ENCODE measurements around the gene DCUN1D4.

DCUN1D4 gene

GRCh38 chr4:51842554-51843308, at the start of gene DCUN1D4:
TSS of gene DCUN1D4 (plus strand) at chr4:51843153. CDS start at chr4:51843243, 90 bp downstream.
- peak; percentile 99 for DNase-seq (ENCODE audit: low read depth, low spot score)

GRCh38 chr4:51820443-51821234, 22.3 kb upstream of the DCUN1D4 start:
- DNase-seq (ENCODE audit: low read depth, low spot score): no peak

GRCh38 chr4:51825341-51825740, 17.6 kb upstream of the DCUN1D4 start:
- no peak for DNase-seq (ENCODE audit: low read depth, low spot score)

GRCh38 chr4:51830156-51830720, 12.7 kb upstream of the DCUN1D4 start:
- DNase-seq (ENCODE audit: low read depth, low spot score): no peak

- DNase-seq (ENCODE audit: low read depth, low spot score): no peak
Measured at GRCh38 chr4:51831133-51831532, 11.8 kb upstream of the DCUN1D4 start.

GRCh38 chr4:51833236-51833635, 9.7 kb upstream of the DCUN1D4 start:
- no peak for DNase-seq (ENCODE audit: low read depth, low spot score)

- DNase-seq (ENCODE audit: low read depth, low spot score): no peak
Measured at GRCh38 chr4:51835079-51835478, 7.9 kb upstream of the DCUN1D4 start.

GRCh38 chr4:51835855-51836254, 7.1 kb upstream of the DCUN1D4 start:
- DNase-seq (ENCODE audit: low read depth, low spot score): no peak

- DNase-seq (ENCODE audit: low read depth, low spot score): no peak
Measured at GRCh38 chr4:51836549-51836948, 6.4 kb upstream of the DCUN1D4 start.

- no peak for DNase-seq (ENCODE audit: low read depth, low spot score)
Measured at GRCh38 chr4:51840781-51841180, 2.2 kb upstream of the DCUN1D4 start.

GRCh38 chr4:51842167-51842553, 793 bp upstream of the DCUN1D4 start:
- DNase-seq (ENCODE audit: low read depth, low spot score): no peak

- no peak for DNase-seq (ENCODE audit: low read depth, low spot score)
Measured at GRCh38 chr4:51843309-51844152, 578 bp downstream of the DCUN1D4 start.

GRCh38 chr4:51844153-51845054, 1.5 kb downstream of the DCUN1D4 start:
- DNase-seq (ENCODE audit: low read depth, low spot score): peak; percentile 67

- no peak for DNase-seq (ENCODE audit: low read depth, low spot score)
Measured at GRCh38 chr4:51845055-51845426, 2.1 kb downstream of the DCUN1D4 start.

- DNase-seq (ENCODE audit: low read depth, low spot score): no peak
Measured at GRCh38 chr4:51845711-51846110, 2.8 kb downstream of the DCUN1D4 start.

- no peak for DNase-seq (ENCODE audit: low read depth, low spot score)
Measured at GRCh38 chr4:51849430-51849829, 6.5 kb downstream of the DCUN1D4 start.

GRCh38 chr4:51850294-51850693, 7.3 kb downstream of the DCUN1D4 start:
- no peak for DNase-seq (ENCODE audit: low read depth, low spot score)

GRCh38 chr4:51851090-51851936, 8.4 kb downstream of the DCUN1D4 start:
- DNase-seq (ENCODE audit: low read depth, low spot score): no peak

- DNase-seq (ENCODE audit: low read depth, low spot score): no peak
Measured at GRCh38 chr4:51851937-51852290, 9.0 kb downstream of the DCUN1D4 start.

All from smooth muscle cell of the brain vasculature (primary cell).